ENCODE data around the gene CCDC51. TPM values are rescaled to one million over a fixed set of nuclear protein-coding genes. Genes with fewer than 3 reads are reported as not detected.
A peak's percentile ranks its signal among the peaks of the same experiment; 100 is the strongest.

CCDC51 gene
- total RNA-seq, 1 donor from 2014 or later = 55.3 TPM

DNA sequence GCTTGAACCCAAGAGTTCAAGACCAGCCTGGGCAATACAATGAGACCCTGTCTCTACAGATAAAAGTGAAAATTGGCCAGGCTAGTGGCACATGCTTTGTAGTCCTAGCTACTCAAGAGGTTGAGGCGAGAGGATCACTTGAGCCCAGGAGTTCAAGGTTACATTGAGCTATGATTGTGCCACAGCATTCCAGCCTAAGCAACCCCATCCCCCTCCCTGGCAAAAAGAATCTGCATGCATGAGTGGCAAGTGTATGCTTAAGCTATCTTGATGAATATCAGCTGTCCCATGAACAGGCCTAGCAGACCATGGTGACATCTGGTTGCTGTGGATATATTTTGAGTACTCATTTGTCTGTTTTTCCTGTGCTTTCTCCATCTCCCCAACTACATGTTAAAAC, 11.4 kb upstream of the CCDC51 start:
- TF ChIP-seq CTCF (IDR thresholded peaks at IDR 0.05; ENCODE audit: insufficient read depth, low read length, severe bottlenecking) = no peak
- no peak for DNase-seq (ENCODE audit: low read depth)
- Histone ChIP-seq H3K27me3 (ENCODE audit: control insufficient read depth, insufficient read depth, low read length) (no peaks in the 10 kb centered on the region), H3K4me3 (ENCODE audit: low read depth, low read length) (no peak overlapping the region), H3K36me3 (ENCODE audit: control insufficient read depth, insufficient read depth, low read length) (peaks cover 14% of the 10 kb centered on the region)
- no peak for FAIRE-seq

DNA sequence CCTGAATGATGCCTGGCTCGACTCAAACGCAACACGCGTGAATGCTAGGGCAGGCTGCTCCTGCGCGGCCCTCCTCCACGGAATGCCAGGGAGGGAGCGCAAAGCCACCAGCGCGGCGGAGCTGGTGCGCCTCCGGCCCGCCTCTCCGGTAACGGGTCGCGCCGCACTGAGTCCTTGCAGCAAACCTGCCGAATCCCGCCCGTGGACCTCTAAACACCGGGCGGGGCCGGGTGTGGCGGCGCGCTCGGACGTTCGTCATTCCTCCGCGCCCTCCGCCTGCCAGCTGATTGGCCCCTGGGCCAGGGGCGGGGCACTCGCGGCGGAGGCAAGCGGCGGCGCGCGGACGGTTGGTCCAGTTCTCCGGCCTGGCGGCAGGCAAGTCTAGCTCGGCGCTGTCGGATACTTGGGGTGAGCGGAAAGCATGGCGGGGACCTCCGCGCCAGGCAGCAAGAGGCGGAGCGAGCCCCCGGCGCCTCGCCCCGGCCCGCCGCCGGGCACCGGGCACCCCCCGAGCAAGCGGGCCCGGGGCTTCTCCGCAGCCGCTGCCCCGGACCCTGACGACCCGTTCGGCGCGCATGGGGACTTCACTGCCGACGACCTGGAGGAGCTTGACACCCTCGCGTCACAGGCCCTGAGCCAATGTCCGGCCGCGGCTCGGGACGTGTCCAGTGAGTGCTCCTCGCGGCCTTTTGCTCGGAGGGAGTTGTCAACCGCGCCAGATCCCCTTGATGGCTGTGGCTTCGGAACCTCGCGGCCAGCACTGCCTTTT, 6.7 kb upstream of the CCDC51 start, which contains the start of gene ATRIP:
ATRIP (plus strand) TSS at position 313 of the 769 bp plus-strand sequence; CDS start at position 422, 109 bp downstream.
- peak; percentile 3 for TF ChIP-seq CTCF (IDR thresholded peaks at IDR 0.05; ENCODE audit: insufficient read depth, low read length, severe bottlenecking)
- FAIRE-seq (no peak), DNase-seq (ENCODE audit: low read depth) (peak; percentile 70)
- peaks cover 11% of the 10 kb centered on the region for H3K36me3 ChIP-seq (ENCODE audit: control insufficient read depth, insufficient read depth, low read length)
- peak within 1 kb of the TSS; percentile 49 for H3K4me3 ChIP-seq (ENCODE audit: low read depth, low read length)
- no peaks in the 10 kb centered on the region for H3K27me3 ChIP-seq (ENCODE audit: control insufficient read depth, insufficient read depth, low read length)

GRCh38 chr3:48446043-48446424, 6.1 kb upstream of the CCDC51 start:
- Histone ChIP-seq H3K4me3 (ENCODE audit: low read depth, low read length) (peak overlapping the region; percentile 49), H3K36me3 (ENCODE audit: control insufficient read depth, insufficient read depth, low read length) (peaks cover 9% of the 10 kb centered on the region), H3K27me3 (ENCODE audit: control insufficient read depth, insufficient read depth, low read length) (no peaks in the 10 kb centered on the region)
- FAIRE-seq (no peak), DNase-seq (ENCODE audit: low read depth) (no peak)
- no peak for TF ChIP-seq CTCF (IDR thresholded peaks at IDR 0.05; ENCODE audit: insufficient read depth, low read length, severe bottlenecking)

- Histone ChIP-seq H3K36me3 (ENCODE audit: control insufficient read depth, insufficient read depth, low read length) (peaks cover 8% of the 10 kb centered on the region), H3K4me3 (ENCODE audit: low read depth, low read length) (no peak overlapping the region), H3K27me3 (ENCODE audit: control insufficient read depth, insufficient read depth, low read length) (no peaks in the 10 kb centered on the region)
- TF ChIP-seq CTCF (IDR thresholded peaks at IDR 0.05; ENCODE audit: insufficient read depth, low read length, severe bottlenecking) = no peak
- FAIRE-seq (no peak), DNase-seq (ENCODE audit: low read depth) (no peak)
Measured at GRCh38 chr3:48445277-48445882, 5.5 kb upstream of the CCDC51 start.

- FAIRE-seq = no peak
- no peak overlapping the region for H3K4me3 ChIP-seq (ENCODE audit: low read depth, low read length)
- no peaks in the 10 kb centered on the region for H3K27me3 ChIP-seq (ENCODE audit: control insufficient read depth, insufficient read depth, low read length)
- peaks cover 8% of the 10 kb centered on the region for H3K36me3 ChIP-seq (ENCODE audit: control insufficient read depth, insufficient read depth, low read length)
- TF ChIP-seq CTCF (IDR thresholded peaks at IDR 0.05; ENCODE audit: insufficient read depth, low read length, severe bottlenecking) = no peak
- DNase-seq (ENCODE audit: low read depth) = no peak
Measured at GRCh38 chr3:48441940-48442339, 2.0 kb upstream of the CCDC51 start.
